KBM-7 (cell line): ENCODE results near the gene ZFP36L2.

Experiments
- DNase-seq: peaks from one replicate; pipeline ENCODE4 v3.0.0-alpha.2; 2015
- in situ Hi-C: fragments of 300-500 bp; cut with MboI; formaldehyde crosslinking; loops from 2 replicates; pipeline ENCODE4 v1.14.3; 2020; ENCODE audit warnings: low sequenced_read_pairs, low pct_unique_long_range_greater_than_20kb, mixed read lengths

The ZFP36L2 gene, protein sequence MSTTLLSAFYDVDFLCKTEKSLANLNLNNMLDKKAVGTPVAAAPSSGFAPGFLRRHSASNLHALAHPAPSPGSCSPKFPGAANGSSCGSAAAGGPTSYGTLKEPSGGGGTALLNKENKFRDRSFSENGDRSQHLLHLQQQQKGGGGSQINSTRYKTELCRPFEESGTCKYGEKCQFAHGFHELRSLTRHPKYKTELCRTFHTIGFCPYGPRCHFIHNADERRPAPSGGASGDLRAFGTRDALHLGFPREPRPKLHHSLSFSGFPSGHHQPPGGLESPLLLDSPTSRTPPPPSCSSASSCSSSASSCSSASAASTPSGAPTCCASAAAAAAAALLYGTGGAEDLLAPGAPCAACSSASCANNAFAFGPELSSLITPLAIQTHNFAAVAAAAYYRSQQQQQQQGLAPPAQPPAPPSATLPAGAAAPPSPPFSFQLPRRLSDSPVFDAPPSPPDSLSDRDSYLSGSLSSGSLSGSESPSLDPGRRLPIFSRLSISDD

DNA sequence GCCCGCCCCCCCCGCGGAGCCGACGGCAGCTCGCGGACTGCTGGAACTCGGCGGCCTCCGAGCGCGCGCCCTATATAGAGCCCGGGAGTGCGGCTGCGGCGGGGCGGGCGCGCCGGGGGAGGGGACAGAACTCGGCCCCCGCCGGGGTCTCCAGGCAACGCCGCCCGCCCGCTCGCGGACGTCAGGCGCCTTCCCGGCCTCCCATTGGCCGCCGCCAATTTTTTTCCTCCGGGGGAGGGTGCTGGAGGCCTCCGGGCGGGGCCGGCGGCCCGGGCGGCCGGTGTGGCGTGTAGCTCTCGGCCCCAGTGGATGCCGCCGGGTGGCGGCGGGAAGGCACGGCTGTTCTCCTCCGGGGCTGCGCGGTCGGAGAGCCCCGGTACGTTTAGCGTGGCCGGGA is at the start of gene ZFP36L2:
Gene ZFP36L2 (minus strand): TSS at position 49 of the 397 bp plus-strand sequence. CDS start 291 bp downstream, outside the sequence.
- in situ Hi-C loops, result no loop called here
- peak; percentile 93 for DNase-seq

DNA sequence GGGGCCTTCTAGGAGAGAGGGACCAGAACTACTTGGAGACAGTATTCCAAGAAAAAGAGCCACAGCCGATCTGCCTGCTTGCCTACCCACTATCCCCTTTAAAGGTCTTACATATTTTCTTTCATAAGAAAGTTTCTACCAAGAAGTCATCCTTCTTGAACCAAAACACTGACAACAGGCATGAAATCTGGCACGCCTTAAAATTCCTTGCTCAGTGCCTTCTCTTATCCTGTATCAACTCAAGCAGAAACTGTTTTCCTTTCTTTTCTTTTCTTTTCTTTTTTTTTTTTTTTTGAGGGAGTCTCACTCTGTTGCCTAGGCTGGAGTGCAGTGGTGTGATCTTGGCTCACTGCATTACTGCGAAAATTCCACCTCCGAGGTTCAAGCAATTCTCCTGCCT is 48.3 kb upstream of the ZFP36L2 start:
- in situ Hi-C loops, result no loop called here
- DNase-seq, result no peak

DNA sequence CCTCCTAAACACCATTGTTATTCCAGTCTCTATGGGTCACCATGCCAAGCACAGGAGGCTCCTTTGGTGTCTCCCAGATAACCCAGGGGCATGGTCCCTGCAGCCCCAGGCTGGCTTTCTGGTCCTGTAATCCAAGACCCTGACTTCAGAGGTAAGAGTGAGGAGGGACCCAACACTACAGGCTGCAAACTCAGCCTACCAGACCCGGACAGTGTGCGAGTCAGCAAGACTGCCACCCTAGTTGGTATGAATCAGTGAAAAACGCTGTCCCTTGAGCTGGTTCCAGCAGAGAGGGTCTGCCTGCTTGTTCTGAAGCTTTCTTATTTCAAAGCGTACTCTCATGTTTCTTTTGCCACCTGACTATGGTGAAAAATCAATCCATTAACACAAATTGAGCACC is 47.6 kb upstream of the ZFP36L2 start:
- no peak for DNase-seq
- in situ Hi-C loops, result no loop called here

DNA sequence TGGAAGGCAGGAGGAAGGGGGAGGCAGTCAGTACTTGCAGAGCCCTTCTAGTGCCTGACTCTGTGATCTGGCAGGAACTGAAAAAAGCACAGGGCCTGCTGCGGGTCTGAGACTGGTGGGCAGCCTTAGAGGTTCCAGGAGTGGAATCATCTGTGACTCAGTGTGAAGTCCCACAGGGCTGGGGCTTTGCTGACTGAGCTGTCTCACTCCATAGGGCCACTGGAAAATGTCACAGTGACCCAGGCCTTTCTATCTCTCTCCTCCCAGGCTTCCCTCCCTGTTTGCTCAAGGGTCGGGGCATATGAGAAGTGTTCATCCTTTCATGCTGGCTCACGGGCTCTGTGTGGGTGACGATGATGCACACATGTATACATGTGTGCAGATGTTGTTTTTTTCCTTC is 47.1 kb upstream of the ZFP36L2 start:
- in situ Hi-C loops, result no loop called here
- no peak for DNase-seq

DNA sequence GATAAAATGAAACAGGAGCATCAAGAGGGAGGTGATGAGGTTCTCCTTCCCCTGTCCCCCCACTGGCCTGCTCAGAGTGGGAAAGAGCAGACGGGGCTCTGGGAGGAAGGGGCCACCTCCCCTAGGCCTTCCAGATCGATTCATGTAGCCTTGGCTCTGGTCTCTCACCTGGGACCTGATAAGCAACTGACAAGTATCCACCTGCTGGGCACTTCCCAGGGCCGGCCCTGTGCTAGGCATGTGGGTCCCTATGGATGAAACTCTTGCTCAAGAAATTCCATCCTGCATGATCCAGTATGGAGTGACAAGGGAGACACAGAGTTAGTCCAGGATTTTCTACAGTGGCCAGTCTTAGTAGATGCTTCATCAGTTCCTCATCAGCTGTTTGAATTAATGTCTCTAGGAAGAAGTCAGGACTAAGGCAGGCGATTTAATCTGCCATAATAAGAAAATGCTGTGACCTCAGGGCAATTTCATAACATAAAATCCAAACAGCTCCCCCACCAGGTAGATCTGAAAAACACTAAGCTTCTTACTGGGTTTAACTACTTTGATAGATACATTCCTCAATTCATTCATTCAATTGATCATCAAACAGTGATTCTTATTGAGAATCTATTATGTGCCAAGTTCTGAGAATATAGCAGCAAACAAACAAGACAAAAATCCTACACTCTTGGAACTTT is 44.7 kb upstream of the ZFP36L2 start:
- in situ Hi-C loops, result no loop called here

DNA sequence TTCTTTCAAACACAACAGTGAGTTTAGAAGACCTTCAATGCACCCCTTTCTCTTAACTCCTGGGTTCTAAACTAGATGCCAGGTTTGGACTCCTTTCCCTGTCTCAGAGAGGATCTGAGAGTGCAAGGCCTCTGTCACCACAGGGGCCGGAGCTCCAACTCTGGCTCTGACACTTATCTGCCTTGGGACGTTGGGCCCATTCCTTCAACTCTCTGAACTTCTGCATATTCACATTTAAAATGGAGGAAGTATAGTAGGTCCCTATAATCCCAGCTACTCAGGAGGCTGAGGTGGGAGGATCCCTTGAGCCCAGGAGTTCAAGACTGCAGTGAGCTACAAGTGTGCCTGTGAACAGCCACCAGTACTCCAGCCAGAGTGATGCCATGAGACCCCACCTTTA is 44.1 kb upstream of the ZFP36L2 start:
- in situ Hi-C loops, result no loop called here
- DNase-seq, result no peak

More for the DNA sequence above, 44.7 kb upstream of the ZFP36L2 start:
- DNase-seq, result no peak

DNA sequence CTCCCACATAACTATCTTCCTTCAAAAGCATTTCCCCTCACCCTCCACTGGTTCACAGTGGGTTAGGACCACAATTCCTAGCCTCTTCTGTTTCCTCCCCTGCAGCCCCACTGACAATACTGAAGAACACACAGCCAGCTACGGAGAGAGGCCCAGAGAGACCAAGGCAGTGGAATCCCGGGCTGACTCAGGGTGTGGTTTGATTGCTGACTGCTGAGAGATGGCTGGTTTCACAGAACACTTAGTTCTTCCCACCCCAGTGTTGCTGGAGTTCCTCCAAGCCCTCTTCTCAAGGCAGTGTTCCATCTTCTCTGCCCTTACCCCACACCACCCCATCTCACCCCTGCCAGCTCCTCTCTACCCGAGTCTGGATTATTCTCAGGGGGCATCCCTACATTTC is 43.3 kb upstream of the ZFP36L2 start:
- no peak for DNase-seq
- in situ Hi-C loops, result no loop called here

DNA sequence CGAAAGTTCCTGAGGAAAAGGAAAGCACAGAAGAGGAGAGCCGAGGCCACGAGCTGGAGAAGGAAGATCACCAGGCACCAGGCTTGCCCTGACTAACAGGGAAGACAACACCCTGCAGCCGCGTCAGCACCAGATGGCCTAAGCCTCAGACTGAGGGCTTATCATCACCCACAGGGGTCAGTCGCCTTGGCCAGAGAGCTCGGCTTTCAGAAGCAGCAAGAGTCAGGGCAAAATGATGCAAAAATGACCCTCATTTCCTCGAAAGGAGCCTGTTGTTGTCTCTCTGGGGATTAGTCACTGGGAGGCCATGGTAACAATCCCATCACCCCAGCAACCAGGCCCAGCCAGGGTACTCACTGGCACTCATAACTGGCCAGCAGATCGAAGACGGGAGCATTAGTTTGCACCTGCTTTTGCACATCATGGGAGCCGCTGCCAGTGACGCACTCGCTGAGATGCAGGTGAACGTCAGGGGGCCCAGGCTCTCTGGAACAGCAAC is 42.7 kb upstream of the ZFP36L2 start:
- in situ Hi-C loops, result no loop called here
- DNase-seq, result no peak

DNA sequence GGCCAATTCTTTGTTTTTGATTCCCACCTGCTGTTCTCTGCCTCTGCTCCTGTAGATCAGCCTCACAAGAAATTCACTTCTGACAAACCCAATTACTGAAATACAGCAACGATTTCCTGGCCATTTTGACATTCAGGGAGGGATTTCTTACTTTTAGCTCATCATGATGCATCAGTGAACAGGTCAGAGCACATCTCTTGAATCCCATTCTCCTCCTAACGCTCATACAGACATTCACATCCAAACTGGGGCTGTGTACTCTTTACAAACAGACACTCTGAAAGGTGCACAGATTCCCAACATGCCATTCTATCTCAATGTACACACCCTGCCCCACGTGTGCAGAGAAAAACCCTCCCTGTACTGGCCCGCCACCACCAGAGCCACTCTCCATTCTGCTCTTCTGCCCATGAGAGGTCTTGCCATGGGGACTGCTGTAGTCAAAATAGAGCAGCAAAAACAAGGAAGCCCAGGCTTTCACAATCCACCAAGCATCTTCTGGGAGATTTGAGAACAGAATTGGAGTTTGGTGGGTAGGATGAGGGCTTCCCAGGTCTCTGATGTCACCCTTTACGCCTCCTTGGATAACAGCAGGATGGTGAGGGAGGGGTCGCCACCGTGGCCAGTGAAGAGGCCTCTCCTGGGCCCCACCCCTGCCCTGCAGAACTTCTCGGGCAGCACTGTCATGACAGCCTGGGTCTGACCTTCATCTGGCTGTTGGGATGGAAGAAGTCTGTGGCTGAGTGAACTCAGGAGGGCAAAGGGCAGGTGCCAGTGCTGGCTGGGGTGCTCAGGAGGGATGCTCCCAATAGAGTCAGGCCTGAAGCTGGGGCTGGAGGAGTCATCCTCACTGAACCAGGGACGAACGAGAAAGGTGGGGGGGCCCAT is 41.9 kb upstream of the ZFP36L2 start:
- no peak for DNase-seq
- in situ Hi-C loops, result no loop called here

DNA sequence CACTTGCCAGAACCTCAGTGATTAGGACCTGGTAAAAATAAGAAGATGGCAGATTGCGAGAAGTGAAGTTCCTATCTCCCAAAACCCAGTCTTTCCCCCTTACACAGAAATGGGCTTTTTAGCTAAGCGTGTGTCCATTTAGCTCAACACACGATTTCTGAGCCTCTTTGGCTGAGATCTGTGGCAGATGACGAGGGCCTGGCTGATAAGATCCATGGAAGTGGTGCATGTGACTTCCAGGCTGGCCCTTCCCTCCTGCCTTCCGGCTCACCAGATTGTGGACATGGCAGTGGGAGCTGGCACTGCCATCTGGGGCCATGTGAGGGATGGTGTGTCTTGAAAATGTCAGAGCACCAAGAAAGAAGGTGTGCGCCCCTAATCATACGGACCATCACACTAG is 41.0 kb upstream of the ZFP36L2 start:
- no peak for DNase-seq
- in situ Hi-C loops, result no loop called here

DNA sequence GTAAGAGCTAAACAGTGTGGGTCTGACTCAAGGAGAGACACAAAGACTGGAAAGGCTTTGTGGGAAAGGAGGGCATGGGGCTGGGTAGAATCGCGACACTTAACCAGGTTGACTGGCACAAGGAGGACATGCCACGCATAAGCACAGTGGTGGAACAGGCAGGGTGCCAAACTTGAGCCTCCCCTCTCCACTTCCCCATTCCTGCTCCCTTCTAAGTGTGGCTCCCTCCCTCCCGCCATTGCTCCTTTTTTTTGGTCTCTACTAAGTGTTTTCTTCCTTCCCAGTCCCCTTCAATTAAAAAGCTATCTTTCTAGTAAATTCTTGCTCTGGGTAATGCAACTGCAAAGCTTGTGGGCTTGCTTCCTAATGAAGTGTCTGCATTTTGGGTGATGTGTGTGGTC is 40.3 kb upstream of the ZFP36L2 start:
- in situ Hi-C loops, result no loop called here
- peak; percentile 88 for DNase-seq

DNA sequence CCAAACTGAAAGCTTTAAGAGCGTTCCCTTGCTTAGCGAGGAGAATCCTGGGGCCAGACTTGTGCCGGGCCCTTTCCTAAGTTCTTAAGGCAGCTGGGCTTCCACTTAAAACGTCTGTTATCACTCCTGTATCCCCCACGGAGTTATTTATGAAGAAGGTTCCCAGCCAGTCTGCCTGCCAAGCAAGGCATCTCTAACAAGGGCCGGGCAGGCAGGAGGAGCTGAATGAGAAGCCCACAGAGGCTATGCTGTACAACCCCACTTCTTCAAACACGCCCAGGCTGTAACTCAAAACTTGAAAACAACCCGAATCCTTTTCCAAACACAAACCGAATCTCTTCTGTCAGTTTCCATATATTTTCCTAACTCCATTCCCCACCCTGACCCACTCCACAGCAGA is 39.0 kb upstream of the ZFP36L2 start:
- no peak for DNase-seq
- in situ Hi-C loops, result no loop called here

DNA sequence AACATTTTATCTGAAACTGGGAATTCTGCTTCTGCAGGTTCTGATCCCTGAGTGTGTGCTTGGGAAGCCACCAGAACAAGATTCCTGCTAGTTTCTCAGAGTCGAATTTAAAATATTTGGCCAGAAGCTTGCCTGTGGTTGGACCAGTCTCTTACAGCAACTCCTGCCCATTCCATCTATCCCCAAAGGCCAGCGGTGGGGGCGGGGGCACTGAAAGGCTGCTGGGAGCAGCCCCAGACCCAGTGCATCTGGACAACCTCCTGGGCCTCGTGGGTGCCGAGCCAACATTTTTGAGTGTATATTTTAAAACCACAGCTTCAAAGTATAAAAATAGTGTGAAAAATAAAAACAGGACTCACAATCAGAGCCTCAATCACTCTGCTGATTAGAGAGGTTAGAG is 38.6 kb upstream of the ZFP36L2 start:
- in situ Hi-C loops, result no loop called here
- no peak for DNase-seq

DNA sequence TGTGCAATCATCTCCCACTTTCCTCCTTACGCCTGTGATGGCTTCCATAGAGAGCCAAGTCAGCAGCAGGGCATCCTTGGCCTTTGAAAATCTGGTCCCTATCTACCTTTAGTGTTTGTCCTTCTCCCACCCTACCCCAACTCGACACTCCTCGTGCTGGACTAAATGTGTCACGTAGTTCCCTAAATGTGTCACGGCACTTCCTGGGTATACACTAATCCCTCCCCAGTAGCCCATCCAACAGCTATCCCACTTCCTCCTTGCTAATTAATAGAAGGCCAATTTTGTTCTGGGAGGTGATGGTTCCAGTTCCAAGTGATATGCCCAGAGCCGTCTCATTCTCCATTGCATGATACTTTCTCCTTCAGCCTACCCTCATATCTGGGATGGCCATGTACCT is 36.5 kb upstream of the ZFP36L2 start:
- in situ Hi-C loops, result no loop called here
- DNase-seq, result peak; percentile 24

DNA sequence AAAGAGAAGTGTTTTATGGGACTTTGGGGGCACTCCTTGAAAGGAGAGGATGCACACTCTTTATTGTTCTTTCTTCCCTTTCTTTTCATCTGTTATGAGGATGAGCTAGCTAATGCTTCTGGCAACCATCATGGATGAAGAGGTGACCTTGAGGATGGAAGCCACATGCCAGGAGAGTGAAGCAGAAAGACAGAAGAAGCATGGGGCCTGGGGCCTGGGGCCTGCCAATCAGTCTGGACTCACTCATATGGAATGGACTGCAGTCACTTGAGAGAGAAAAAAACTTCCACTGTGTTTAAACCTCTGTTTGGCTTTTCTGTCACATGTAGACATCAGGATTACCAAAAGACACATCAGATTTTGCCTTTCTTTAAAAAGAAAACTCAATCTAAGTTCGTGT is 35.8 kb upstream of the ZFP36L2 start:
- in situ Hi-C loops, result no loop called here
- DNase-seq, result no peak

DNA sequence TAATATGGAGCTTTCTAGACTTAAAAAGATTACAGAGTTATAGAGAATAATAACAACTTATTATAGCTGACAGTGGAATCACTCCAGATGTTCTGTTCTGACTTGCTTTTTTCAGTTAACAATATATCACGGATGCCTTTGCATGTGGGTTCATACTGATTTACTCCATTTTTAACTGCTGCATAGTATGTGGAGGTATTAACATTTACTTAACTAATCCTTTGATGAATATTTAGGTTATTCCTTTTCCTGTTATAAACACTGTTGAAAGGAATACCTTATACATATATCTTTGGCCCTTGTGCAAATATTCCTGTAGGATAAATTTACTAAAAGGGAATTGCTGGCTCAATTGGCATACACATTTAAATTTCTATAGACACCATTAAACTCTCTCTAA is 33.1 kb upstream of the ZFP36L2 start:
- in situ Hi-C loops, result no loop called here
- no peak for DNase-seq

DNA sequence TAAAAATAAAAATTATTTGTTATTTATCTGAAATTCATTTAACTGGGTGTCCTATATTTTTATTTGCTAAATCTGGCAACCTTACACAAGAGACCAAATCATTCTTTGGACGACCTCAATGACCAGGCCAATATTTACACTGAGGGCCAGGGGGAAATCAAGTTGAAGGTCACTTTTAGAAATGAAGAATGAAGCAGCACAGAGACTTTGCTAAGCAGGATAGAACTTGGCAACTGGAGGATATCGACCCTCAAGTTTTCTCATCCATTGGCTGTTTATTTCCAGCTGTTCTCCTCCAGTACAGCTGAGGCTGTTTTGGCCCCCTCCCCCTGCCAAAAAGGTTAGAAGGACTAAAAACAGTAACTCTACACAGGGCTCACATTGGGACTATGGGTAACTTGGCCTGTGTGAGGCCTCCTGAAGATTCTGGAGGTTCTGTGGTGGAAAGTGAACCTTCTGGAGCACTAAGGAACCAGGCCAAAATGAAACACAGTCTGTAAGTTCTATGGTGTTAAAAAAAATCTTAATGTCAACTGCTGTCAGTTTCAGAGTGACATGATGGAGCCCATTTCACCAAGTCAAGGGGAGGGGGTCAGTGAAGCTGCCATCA is 32.2 kb upstream of the ZFP36L2 start:
- in situ Hi-C loops, result no loop called here
- no peak for DNase-seq

DNA sequence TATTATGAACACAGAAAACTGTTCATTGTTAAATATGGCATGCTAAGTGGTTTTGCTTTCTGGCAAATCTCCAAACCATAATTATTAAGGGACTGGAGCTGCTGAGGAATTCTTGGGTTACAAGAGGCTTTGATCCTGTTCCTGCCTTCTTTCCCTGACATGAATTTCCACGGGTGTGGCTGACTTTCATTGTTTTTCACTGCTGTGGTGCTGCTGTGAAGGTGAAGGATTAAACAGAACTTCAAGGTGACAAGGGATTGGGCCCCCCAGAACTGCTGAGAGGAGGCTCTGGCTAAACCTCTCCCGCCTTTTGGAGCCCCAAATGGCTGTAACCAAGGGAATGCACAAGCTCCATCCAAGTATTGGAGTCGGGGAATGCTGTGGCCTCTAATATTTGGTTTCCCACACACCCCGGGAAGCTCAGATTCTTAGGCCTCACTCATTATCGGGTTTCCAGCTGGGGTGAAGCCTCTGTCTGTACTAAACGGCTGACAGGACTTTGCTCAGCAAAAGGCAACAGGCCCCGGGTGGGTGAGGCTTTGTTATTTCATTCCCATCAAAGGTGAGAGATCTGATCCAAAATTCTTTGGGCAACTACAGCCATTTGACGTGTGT is 29.0 kb upstream of the ZFP36L2 start:
- no peak for DNase-seq
- in situ Hi-C loops, result no loop called here

DNA sequence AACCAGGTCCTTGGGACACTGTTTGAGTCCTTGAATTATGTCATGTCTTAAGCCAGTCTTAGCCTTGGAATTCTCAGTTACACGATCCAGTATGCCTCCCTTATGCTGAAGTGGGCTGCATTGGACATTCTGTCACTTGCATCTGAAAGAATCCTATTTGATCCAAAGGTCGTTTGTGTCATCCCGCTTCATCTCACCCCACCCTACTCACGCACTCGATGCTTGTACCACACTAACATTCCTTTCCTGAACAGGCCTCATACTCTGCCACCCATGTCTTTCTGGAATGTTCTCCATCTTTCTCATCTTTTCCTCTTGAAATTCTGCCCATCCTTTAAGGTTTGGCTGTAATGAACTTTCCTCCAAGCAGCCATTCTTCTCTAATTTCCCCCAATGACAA is 27.9 kb upstream of the ZFP36L2 start:
- in situ Hi-C loops, result no loop called here
- no peak for DNase-seq
